Nephron progenitor cell (in vitro differentiated cells): ENCODE data around the gene KLHL25.

Experiments used
- DNase-seq: peaks from one replicate; pipeline ENCODE4 v3.0.0; 2021
- H3K27ac Mint-ChIP-seq: 2 replicates; pipeline ENCODE4 v1.8.0; 2021; ENCODE audit warnings: mild to moderate bottlenecking, moderate library complexity, mixed read lengths
- H3K27me3 Mint-ChIP-seq: 2 replicates; pipeline ENCODE4 v1.8.0; 2021; ENCODE audit warnings: mild to moderate bottlenecking, low read depth, mixed read lengths; ENCODE audit not compliant: poor library complexity
- H3K36me3 Mint-ChIP-seq: 2 replicates; pipeline ENCODE4 v1.8.0; 2021; ENCODE audit warnings: low read depth, mixed read lengths
- H3K4me1 Mint-ChIP-seq: 2 replicates; pipeline ENCODE4 v1.8.0; 2021; ENCODE audit warnings: mixed read lengths
- H3K4me3 Mint-ChIP-seq: 2 replicates; pipeline ENCODE4 v1.8.0; 2021; ENCODE audit warnings: mild to moderate bottlenecking, moderate library complexity, mixed read lengths
- H3K9me3 Mint-ChIP-seq: 2 replicates; pipeline ENCODE4 v1.8.0; 2021; ENCODE audit warnings: mild to moderate bottlenecking, moderate library complexity, mixed read lengths
- CTCF ChIP-seq: fragments of 200-600 bp; sonication (generic); IDR thresholded peaks from 2 replicates; pipeline ENCODE4 v1.5.0; 2021; ENCODE audit warnings: antibody characterized with exemption

KLHL25 gene

GRCh38 chr15:85730001-85730820 lies 64.5 kb downstream of the KLHL25 start:
- DNase-seq: peak; percentile 37
- peak; percentile 68 for TF ChIP-seq CTCF
- peak overlapping the region; percentile 52 for H3K27ac Mint-ChIP-seq
- H3K4me1 Mint-ChIP-seq: no peaks in the 10 kb centered on the region
- peaks cover 79% of the 10 kb centered on the region for H3K36me3 Mint-ChIP-seq
- H3K27me3 Mint-ChIP-seq: peaks cover 3% of the 10 kb centered on the region
- no peak overlapping the region for H3K4me3 Mint-ChIP-seq
- peaks cover 34% of the 10 kb centered on the region for H3K9me3 Mint-ChIP-seq

- DNase-seq: no peak
- peaks cover 69% of the 10 kb centered on the region for H3K36me3 Mint-ChIP-seq
- H3K27me3 Mint-ChIP-seq: peaks cover 3% of the 10 kb centered on the region
- no peak for TF ChIP-seq CTCF
- H3K27ac Mint-ChIP-seq: no peak overlapping the region
- H3K4me1 Mint-ChIP-seq: no peaks in the 10 kb centered on the region
- H3K4me3 Mint-ChIP-seq: no peak overlapping the region
- H3K9me3 Mint-ChIP-seq: peaks cover 6% of the 10 kb centered on the region
Measured at GRCh38 chr15:85727068-85727467, 67.7 kb downstream of the KLHL25 start.

GRCh38 chr15:85726454-85726853 lies 68.3 kb downstream of the KLHL25 start:
- H3K36me3 Mint-ChIP-seq: peaks cover 66% of the 10 kb centered on the region

GRCh38 chr15:85725564-85725963 lies 69.2 kb downstream of the KLHL25 start:
- TF ChIP-seq CTCF: no peak
- Mint-ChIP-seq H3K4me1 (no peaks in the 10 kb centered on the region), H3K4me3 (no peak overlapping the region), H3K27ac (peak overlapping the region; percentile 86), H3K9me3 (no peaks in the 10 kb centered on the region), H3K36me3 (peaks cover 64% of the 10 kb centered on the region), H3K27me3 (no peaks in the 10 kb centered on the region)
- DNase-seq: no peak

More at GRCh38 chr15:85726454-85726853, 68.3 kb downstream of the KLHL25 start:
- H3K9me3 Mint-ChIP-seq: peaks cover 2% of the 10 kb centered on the region
- no peak for DNase-seq
- H3K4me1 Mint-ChIP-seq: no peaks in the 10 kb centered on the region
- no peaks in the 10 kb centered on the region for H3K27me3 Mint-ChIP-seq
- no peak overlapping the region for H3K27ac Mint-ChIP-seq
- TF ChIP-seq CTCF: no peak
- no peak overlapping the region for H3K4me3 Mint-ChIP-seq

- TF ChIP-seq CTCF: no peak
- H3K27me3 Mint-ChIP-seq: no peaks in the 10 kb centered on the region
- H3K4me1 Mint-ChIP-seq: no peaks in the 10 kb centered on the region
- H3K9me3 Mint-ChIP-seq: no peaks in the 10 kb centered on the region
- no peak overlapping the region for H3K4me3 Mint-ChIP-seq
- peaks cover 62% of the 10 kb centered on the region for H3K36me3 Mint-ChIP-seq
- no peak for DNase-seq
- H3K27ac Mint-ChIP-seq: no peak overlapping the region
Measured at GRCh38 chr15:85725019-85725418, 69.7 kb downstream of the KLHL25 start.
